HCT116 (cell line): ENCODE measurements around the gene SLC27A5. TPM values are rescaled to one million over a fixed set of nuclear protein-coding genes. Genes with fewer than 3 reads are reported as not detected.

Experiments
- ATAC-seq: fragments of 200-7000 bp; cut with Tn5 transposase; 2 replicates; pipeline ENCODE4 v1.9.1; 2020; ENCODE audit warnings: mild to moderate bottlenecking, moderate library complexity
- BruUV-seq: library from RNA; stranded (reverse); fragments of 400-500 nt; replicated peaks from 2 replicates; lab custom pipeline; 2021; lab: Mats Ljungman, UMichigan
- CTCF ChIA-PET: fragments of 300-600 bp; sonication (Branson Sonifier 250); formaldehyde crosslinking; loops from one replicate; lab custom pipeline; 2021; ENCODE audit warnings: antibody characterized with exemption; lab: Charles Lee
- POLR2A ChIA-PET: fragments of 300-600, 350-600 bp; sonication (Branson Sonifier 250); formaldehyde crosslinking; loops from one replicate; lab custom pipeline; 2021; ENCODE audit warnings: antibody characterized with exemption; lab: Charles Lee
- RAD21 ChIA-PET, 2 experiments: fragments of 300-600 bp; sonication (Branson Sonifier 250); formaldehyde crosslinking; loops; one replicate each; lab custom pipeline; 2023; ENCODE audit warnings: low total read pairs in 2 of 2; ENCODE audit not compliant: uncharacterized antibody in 2 of 2, unreplicated experiment in 2 of 2, low non-redundant PET in 1 of 2; lab: Charles Lee
- DNase-seq: peaks from one replicate; pipeline ENCODE4 v3.0.0-alpha.2; 2010; ENCODE audit warnings: low read depth, low spot score
- H2AFZ ChIP-seq: fragments of 200-600 bp; shearing (Covaris generic), sonication (generic); 2 replicates; pipeline ENCODE4 v1.6.1; 2017; ENCODE audit warnings: low read depth, mixed run types, mixed read lengths, antibody characterized with exemption, low read length; ENCODE audit not compliant: poor library complexity, severe bottlenecking
- H3K27ac ChIP-seq: 2 replicates; pipeline ENCODE4 v1.5.1; 2012; ENCODE audit warnings: low read depth, low read length
- H3K27me3 ChIP-seq: fragments of 200-600 bp; sonication (generic); 2 replicates; pipeline ENCODE4 v1.6.1; 2016; ENCODE audit warnings: mixed run types, low read length, mixed read lengths; ENCODE audit not compliant: insufficient read depth
- H3K36me3 ChIP-seq, 2 experiments: fragments of 200-500 bp in 1 of 2; fragments of 200-600 bp in 1 of 2; sonication (Bioruptor generic) in 1 of 2; sonication (generic) in 1 of 2; 2 replicates each; pipeline versions ENCODE4 v1.5.1 to v1.6.1; 2014 to 2016; ENCODE audit warnings: low read length in 2 of 2, inconsistent platforms in 1 of 2, mixed read lengths in 1 of 2, mixed run types in 1 of 2; ENCODE audit not compliant: insufficient read depth in 2 of 2, control insufficient read depth in 1 of 2
- H3K4me1 ChIP-seq, 2 experiments: fragments of 200-600 bp in 1 of 2; sonication (generic) in 1 of 2; 2 replicates each; pipeline versions ENCODE4 v1.5.1 to v1.6.1; 2012 to 2017; ENCODE audit warnings: low read length in 2 of 2, inconsistent platforms in 1 of 2, mild to moderate bottlenecking in 1 of 2, mixed read lengths in 1 of 2, mixed run types in 1 of 2, moderate library complexity in 1 of 2; ENCODE audit not compliant: insufficient read depth in 2 of 2, control insufficient read depth in 1 of 2
- H3K4me2 ChIP-seq: fragments of 200-600 bp; sonication (generic); 2 replicates; pipeline ENCODE4 v1.6.1; 2017; ENCODE audit warnings: mixed run types, low read length, mixed read lengths
- H3K4me3 ChIP-seq, 2 experiments: fragments of 200-600 bp in 1 of 2; sonication (generic) in 1 of 2; replicated peaks in 1 of 2; 2 replicates each; pipeline ENCODE4 v1.5.1; 2011 to 2016; ENCODE audit warnings: low read length in 2 of 2, control low read depth in 1 of 2, low read depth in 1 of 2, mild to moderate bottlenecking in 1 of 2, mixed read lengths in 1 of 2, mixed run types in 1 of 2
- H3K79me2 ChIP-seq: fragments of 200-600 bp; sonication (generic); 2 replicates; pipeline ENCODE4 v1.6.1; 2017; ENCODE audit warnings: mild to moderate bottlenecking, mixed run types, low read length, moderate library complexity, mixed read lengths; ENCODE audit not compliant: insufficient read depth
- H3K9ac ChIP-seq: fragments of 200-600 bp; sonication (generic); 2 replicates; pipeline ENCODE4 v1.6.1; 2016; ENCODE audit warnings: low read length, mixed read lengths
- H3K9me2 ChIP-seq: fragments of 200-600 bp; sonication (generic), shearing (Covaris generic); 2 replicates; pipeline ENCODE4 v1.6.1; 2017; ENCODE audit warnings: mixed run types, mild to moderate bottlenecking, moderate library complexity; ENCODE audit not compliant: insufficient read depth
- H3K9me3 ChIP-seq, 2 experiments: fragments of 200-500 bp in 1 of 2; fragments of 200-600 bp in 1 of 2; sonication (Bioruptor generic) in 1 of 2; sonication (generic) in 1 of 2; 2 replicates each; pipeline ENCODE4 v1.6.1; 2014 to 2017; ENCODE audit warnings: low read length in 2 of 2, mixed read lengths in 2 of 2, inconsistent platforms in 1 of 2, low read depth in 1 of 2, mild to moderate bottlenecking in 1 of 2, mixed run types in 1 of 2, moderate library complexity in 1 of 2; ENCODE audit not compliant: control insufficient read depth in 1 of 2, insufficient read depth in 1 of 2
- H4K20me1 ChIP-seq: fragments of 200-600 bp; sonication (generic), shearing (Covaris generic); 2 replicates; pipeline ENCODE4 v1.6.1; 2017; ENCODE audit warnings: mixed run types, mild to moderate bottlenecking, moderate library complexity; ENCODE audit not compliant: insufficient read depth
- CBX3 ChIP-seq: IDR thresholded peaks from 2 replicates; pipeline ENCODE4 v1.6.1; 2012; ENCODE audit warnings: low read depth
- CEBPB ChIP-seq: IDR thresholded peaks from 2 replicates; pipeline ENCODE4 v1.6.1; 2012; ENCODE audit warnings: low read depth
- EZH2phosphoT487 ChIP-seq: fragments of 200-600 bp; IDR thresholded peaks from 2 replicates; pipeline ENCODE4 v1.6.1; 2018; ENCODE audit warnings: antibody characterized with exemption, borderline replicate concordance
- SIN3A ChIP-seq: IDR thresholded peaks from 2 replicates; pipeline ENCODE4 v1.6.1; 2012; ENCODE audit warnings: low read depth
- TCF7L2 ChIP-seq: IDR thresholded peaks from 2 replicates; pipeline ENCODE4 v1.7.0; 2011; ENCODE audit warnings: borderline replicate concordance, inconsistent platforms; ENCODE audit not compliant: insufficient read depth, insufficient read length; ENCODE audit errors: extremely low read depth
- ZBTB33 ChIP-seq: IDR thresholded peaks from 2 replicates; pipeline ENCODE4 v1.6.1; 2011; ENCODE audit warnings: mild to moderate bottlenecking, low read length, moderate library complexity; ENCODE audit not compliant: insufficient replicate concordance; ENCODE audit errors: extremely low read depth
- ZFX ChIP-seq: fragments of 450-650 bp; IDR thresholded peaks from 2 replicates; pipeline ENCODE4 v1.6.1; 2017
- ZNF274 ChIP-seq: fragments of 200-500 bp; sonication (Bioruptor generic); IDR thresholded peaks from 2 replicates; pipeline ENCODE4 v1.6.1; 2014; ENCODE audit warnings: mild to moderate bottlenecking, low read depth, low read length, inconsistent platforms
- intact Hi-C: fragments of 100-400 bp; cut with micrococcal nuclease; formaldehyde crosslinking; loops from 2 replicates; pipeline ENCODE4 v1.10.0; 2022
- total RNA-seq: library from RNA; stranded (reverse); gene quantifications from one replicate; pipeline ENCODE4 v1.2.1, GENCODE V29; 2021; ENCODE audit not compliant: unreplicated experiment

Gene SLC27A5
- total RNA-seq, 1 experiment from 2014 or later = 27.1 TPM

GRCh38 chr19:58556622-58557220 is 44.9 kb upstream of the SLC27A5 start:
- no peaks in the 10 kb centered on the region for H3K9me3 ChIP-seq
- BruUV-seq = no TSS peak
- DNase-seq (no peak), ATAC-seq (no peak)
- peaks cover 60% of the 10 kb centered on the region for H3K79me2 ChIP-seq
- no peaks in the 10 kb centered on the region for H4K20me1 ChIP-seq
- no peaks in the 10 kb centered on the region for H3K9me2 ChIP-seq
- RAD21 ChIA-PET = no interaction called here
- peaks cover 26 to 52% of the 10 kb centered on the region in 2 experiments for H3K4me1 ChIP-seq
- peak overlapping the region; percentile 92 for H3K4me2 ChIP-seq
- POLR2A ChIA-PET = no interaction called here
- H2AFZ ChIP-seq = no peak overlapping the region
- H3K27ac ChIP-seq = peak overlapping the region; percentile 98
- CTCF ChIA-PET = no interaction called here
- intact Hi-C loops = no loop called here
- H3K9ac ChIP-seq = peak overlapping the region; percentile 94
- no peaks in the 10 kb centered on the region for H3K27me3 ChIP-seq
- H3K36me3 ChIP-seq = peaks cover 11 to 20% of the 10 kb centered on the region in 2 experiments; a peak in 2 of 4 replicates
- peak overlapping the region; percentile 74 to 99 for H3K4me3 ChIP-seq
- TF ChIP-seq TCF7L2 = no peak
- TF ChIP-seq CEBPB = no peak
- no peak for TF ChIP-seq SIN3A
- no peak for TF ChIP-seq CBX3
- TF ChIP-seq ZBTB33 = no peak
- no peak for TF ChIP-seq EZH2phosphoT487
- TF ChIP-seq ZNF274 = no peak
- TF ChIP-seq ZFX = no peak
